ENCODE data around the gene BPTF.
"Not testable (repeated sequence)": the region's sequence is repeated elsewhere in the genome, so short reads cannot be mapped to it uniquely, and the experiment has no call there.

DNA sequence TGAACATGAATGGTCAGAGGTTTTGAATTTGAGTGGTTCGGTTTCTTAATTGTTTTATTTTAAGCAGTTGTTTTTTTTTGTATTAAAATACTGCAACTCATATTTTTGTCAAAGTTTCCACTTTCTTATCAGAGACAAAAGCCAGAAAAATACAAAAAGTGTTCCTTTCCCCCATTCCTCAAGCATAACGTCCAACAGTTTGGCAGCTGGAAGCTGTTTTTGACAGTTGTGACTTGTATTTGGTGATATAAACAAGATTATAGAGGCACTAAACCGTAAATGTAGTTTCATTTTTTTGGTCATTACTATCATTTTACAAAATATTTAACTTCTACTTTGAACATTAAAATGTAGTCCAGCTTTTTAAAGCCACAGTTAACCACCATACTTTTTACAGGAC, 135.0 kb downstream of the BPTF start:
- TF ChIP-seq, protein P1, sequence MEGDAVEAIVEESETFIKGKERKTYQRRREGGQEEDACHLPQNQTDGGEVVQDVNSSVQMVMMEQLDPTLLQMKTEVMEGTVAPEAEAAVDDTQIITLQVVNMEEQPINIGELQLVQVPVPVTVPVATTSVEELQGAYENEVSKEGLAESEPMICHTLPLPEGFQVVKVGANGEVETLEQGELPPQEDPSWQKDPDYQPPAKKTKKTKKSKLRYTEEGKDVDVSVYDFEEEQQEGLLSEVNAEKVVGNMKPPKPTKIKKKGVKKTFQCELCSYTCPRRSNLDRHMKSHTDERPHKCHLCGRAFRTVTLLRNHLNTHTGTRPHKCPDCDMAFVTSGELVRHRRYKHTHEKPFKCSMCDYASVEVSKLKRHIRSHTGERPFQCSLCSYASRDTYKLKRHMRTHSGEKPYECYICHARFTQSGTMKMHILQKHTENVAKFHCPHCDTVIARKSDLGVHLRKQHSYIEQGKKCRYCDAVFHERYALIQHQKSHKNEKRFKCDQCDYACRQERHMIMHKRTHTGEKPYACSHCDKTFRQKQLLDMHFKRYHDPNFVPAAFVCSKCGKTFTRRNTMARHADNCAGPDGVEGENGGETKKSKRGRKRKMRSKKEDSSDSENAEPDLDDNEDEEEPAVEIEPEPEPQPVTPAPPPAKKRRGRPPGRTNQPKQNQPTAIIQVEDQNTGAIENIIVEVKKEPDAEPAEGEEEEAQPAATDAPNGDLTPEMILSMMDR (IDR thresholded peaks at IDR 0.05), result not testable (repeated sequence)
- TF ChIP-seq EP300, POLR2A (IDR thresholded peaks at IDR 0.05): not testable (repeated sequence)

Measured in suprapubic skin (tissue), 3 donors.